Measurements from ENCODE around the gene CCL4. TPM values are rescaled to one million over a fixed set of nuclear protein-coding genes. Genes with fewer than 3 reads are reported as not detected.

Gene CCL4
- total RNA-seq, 3 donors from 2014 or later: 2.6 to 12.0 (median 5.2) TPM

DNA sequence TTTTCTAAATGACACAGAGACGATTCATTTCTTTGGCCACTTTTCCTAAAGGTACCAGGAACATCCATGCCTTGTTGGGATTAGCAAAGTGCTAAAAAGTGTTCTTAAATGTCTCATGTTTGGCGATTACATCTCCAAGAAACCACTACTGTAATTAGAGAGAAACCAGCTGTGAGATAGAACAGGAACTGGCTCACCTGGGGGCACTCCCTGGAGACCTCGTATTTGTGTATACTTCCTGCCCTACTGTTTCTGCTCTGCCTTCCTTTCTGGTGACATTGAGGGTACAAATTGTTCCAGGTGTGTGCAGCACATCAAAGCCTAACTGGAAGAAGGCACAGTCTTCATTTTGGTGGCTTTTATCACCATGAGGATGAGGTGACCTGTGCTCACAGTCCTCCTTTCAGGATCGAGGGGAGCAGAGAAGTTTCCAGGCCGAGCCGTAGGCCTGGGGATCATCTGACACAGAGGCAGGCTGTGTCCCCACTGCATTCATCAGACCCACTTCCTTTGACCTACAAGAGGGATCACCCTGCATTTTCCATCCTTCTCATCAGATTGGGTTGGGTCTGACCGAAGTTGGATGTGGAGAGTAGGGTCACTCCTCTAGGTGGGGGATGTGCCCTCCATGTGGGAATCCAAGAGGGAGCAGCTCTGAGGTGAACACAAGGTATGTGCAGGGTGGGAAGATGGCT, 23.7 kb downstream of the CCL4 start:
- Histone ChIP-seq H3K27me3 (no peaks in the 10 kb centered on the region), H3K27ac (no peak overlapping the region), H3K36me3 (no peaks in the 10 kb centered on the region), H3K9me3 (peaks cover 20 to 21% of the 10 kb centered on the region in 2 donors), H3K4me3 (no peak overlapping the region), H3K4me1 (no peaks in the 10 kb centered on the region)
- TF ChIP-seq POLR2A (IDR thresholded peaks at IDR 0.05) (no peak), POLR2AphosphoS5 (IDR thresholded peaks at IDR 0.05) (no peak)
- TF ChIP-seq, protein P1, sequence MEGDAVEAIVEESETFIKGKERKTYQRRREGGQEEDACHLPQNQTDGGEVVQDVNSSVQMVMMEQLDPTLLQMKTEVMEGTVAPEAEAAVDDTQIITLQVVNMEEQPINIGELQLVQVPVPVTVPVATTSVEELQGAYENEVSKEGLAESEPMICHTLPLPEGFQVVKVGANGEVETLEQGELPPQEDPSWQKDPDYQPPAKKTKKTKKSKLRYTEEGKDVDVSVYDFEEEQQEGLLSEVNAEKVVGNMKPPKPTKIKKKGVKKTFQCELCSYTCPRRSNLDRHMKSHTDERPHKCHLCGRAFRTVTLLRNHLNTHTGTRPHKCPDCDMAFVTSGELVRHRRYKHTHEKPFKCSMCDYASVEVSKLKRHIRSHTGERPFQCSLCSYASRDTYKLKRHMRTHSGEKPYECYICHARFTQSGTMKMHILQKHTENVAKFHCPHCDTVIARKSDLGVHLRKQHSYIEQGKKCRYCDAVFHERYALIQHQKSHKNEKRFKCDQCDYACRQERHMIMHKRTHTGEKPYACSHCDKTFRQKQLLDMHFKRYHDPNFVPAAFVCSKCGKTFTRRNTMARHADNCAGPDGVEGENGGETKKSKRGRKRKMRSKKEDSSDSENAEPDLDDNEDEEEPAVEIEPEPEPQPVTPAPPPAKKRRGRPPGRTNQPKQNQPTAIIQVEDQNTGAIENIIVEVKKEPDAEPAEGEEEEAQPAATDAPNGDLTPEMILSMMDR (IDR thresholded peaks at IDR 0.05): no peak
- DNase-seq (ENCODE audit: low spot score in 2 of 2): no peak
- intact Hi-C loops (cut with DNase I; ENCODE audit: low total_unique reads): no loop called here

DNA sequence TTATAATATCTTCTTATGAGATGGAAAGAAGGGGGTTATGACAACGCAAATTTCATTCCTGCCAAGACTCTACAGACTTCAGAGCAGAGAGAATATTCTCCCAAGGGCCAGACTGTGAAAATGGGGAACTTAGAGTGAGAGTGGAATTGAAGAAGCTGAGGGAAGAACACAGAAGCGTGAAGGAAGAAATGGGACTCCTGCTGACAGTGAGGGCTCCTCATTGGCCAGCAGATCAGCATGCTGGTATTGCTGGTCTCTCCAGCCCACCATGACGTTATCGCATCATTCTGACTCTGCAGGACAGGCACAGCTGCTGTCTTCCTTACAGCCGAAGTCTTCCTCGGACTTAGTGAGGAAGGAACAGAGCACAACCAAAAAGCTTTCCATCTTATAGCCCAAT, 24.3 kb downstream of the CCL4 start:
- H3K4me1 ChIP-seq: no peaks in the 10 kb centered on the region
- no peak for TF ChIP-seq POLR2AphosphoS5 (IDR thresholded peaks at IDR 0.05)
- TF ChIP-seq, protein P1 (IDR thresholded peaks at IDR 0.05): no peak
- TF ChIP-seq POLR2A (IDR thresholded peaks at IDR 0.05): no peak
- intact Hi-C loops (cut with DNase I; ENCODE audit: low total_unique reads): no loop called here
- no peaks in the 10 kb centered on the region for H3K27me3 ChIP-seq
- no peak overlapping the region for H3K27ac ChIP-seq
- H3K4me3 ChIP-seq: no peak overlapping the region
- H3K36me3 ChIP-seq: no peaks in the 10 kb centered on the region
- peaks cover 20 to 21% of the 10 kb centered on the region in 2 donors for H3K9me3 ChIP-seq
- DNase-seq (ENCODE audit: low spot score in 2 of 2): no peak

DNA sequence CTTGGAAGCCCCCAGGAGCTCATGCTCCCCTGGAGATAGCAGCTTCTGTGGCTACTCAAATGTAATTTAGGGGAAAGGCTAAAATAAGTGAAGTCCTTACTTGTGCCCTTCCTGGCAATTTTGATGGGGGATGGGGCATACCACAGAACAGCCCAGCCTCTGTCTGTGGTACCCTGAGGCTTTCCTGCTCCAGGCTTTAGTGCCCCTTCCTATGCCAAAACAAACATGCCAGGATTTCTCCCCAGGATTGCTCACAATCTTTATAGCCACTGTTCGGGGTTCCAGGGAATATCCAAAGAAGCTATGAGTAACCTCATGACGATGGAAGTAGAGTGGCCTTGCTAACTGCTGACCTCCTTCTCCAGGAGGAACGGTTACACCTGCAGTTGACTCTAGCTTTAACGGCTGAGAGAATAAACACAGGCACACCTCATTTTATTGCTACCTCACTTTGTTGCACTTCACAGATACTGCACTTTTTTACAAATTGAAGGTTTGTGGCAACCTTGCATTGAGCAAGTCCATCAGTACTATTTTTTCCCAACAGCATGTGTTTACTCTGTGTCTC, 24.9 kb downstream of the CCL4 start:
- no peak for DNase-seq (ENCODE audit: low spot score in 2 of 2)
- intact Hi-C loops (cut with DNase I; ENCODE audit: low total_unique reads): no loop called here
- no peak overlapping the region for H3K4me3 ChIP-seq
- peaks cover 20 to 21% of the 10 kb centered on the region in 2 donors for H3K9me3 ChIP-seq
- TF ChIP-seq POLR2A (IDR thresholded peaks at IDR 0.05): no peak
- TF ChIP-seq POLR2AphosphoS5 (IDR thresholded peaks at IDR 0.05): no peak
- TF ChIP-seq, protein P1 (IDR thresholded peaks at IDR 0.05): no peak
- H3K36me3 ChIP-seq: no peaks in the 10 kb centered on the region
- H3K27me3 ChIP-seq: no peaks in the 10 kb centered on the region
- no peaks in the 10 kb centered on the region for H3K4me1 ChIP-seq
- no peak overlapping the region for H3K27ac ChIP-seq

DNA sequence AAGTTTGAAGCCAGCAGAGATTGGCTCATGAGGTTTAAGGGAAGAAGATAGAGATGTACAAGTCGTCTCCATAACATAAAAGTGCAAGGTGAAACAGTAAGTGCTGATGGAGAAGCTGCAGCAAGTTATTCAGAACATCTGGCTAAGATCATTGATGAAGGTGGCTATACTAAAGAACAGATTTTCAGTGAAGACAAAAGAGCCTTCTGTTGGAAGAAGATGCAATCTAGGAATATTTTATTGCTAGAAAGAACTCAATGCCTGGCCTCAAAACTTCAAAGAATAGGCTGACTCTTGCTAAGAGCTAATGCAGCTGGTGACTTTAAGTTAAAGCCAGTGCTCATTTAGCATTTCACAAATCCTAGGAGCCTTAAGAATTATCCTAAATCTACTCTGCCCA, 26.0 kb downstream of the CCL4 start:
- H3K27ac ChIP-seq: no peak overlapping the region
- H3K4me1 ChIP-seq: no peaks in the 10 kb centered on the region
- no peak overlapping the region for H3K4me3 ChIP-seq
- no peaks in the 10 kb centered on the region for H3K36me3 ChIP-seq
- no peak for TF ChIP-seq POLR2A (IDR thresholded peaks at IDR 0.05)
- no peaks in the 10 kb centered on the region for H3K27me3 ChIP-seq
- DNase-seq (ENCODE audit: low spot score in 2 of 2): no peak
- peaks cover 20 to 21% of the 10 kb centered on the region in 2 donors for H3K9me3 ChIP-seq
- intact Hi-C loops (cut with DNase I; ENCODE audit: low total_unique reads): no loop called here

DNA sequence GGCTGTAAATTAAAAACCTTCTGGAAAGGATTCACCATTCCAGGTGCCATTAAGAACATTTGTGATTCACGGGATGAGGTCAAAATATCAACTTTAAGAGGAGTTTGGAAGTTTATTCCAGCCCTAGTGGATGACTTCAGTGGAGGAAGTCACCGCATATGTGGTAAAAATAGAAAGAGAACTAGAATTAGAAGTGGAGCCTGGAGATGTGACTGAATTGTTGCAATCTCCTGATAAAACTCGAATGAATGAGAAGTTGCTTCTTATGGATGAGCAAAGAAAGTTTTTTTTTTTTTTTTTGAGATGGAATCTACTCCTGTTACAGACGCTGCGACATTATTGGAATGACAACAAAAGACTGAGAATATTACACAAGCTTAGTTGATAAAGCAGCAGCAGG, 26.7 kb downstream of the CCL4 start:
- Histone ChIP-seq H3K9me3 (peaks cover 12 to 13% of the 10 kb centered on the region in 2 donors), H3K36me3 (no peaks in the 10 kb centered on the region), H3K4me1 (no peaks in the 10 kb centered on the region), H3K27me3 (no peaks in the 10 kb centered on the region), H3K27ac (no peak overlapping the region), H3K4me3 (no peak overlapping the region)
- TF ChIP-seq, protein P1 (IDR thresholded peaks at IDR 0.05): no peak
- TF ChIP-seq POLR2A (IDR thresholded peaks at IDR 0.05) (no peak), POLR2AphosphoS5 (IDR thresholded peaks at IDR 0.05) (no peak)
- intact Hi-C loops (cut with DNase I; ENCODE audit: low total_unique reads): no loop called here
- DNase-seq (ENCODE audit: low spot score in 2 of 2): no peak
